ENCODE measurements around the gene TMOD1. TPM values are rescaled to one million over a fixed set of nuclear protein-coding genes. Genes with fewer than 3 reads are reported as not detected.

TMOD1 gene
- total RNA-seq, 2 experiments from 2014 or later, result not detected

GRCh38 chr9:97515662-97516061 is 14.2 kb downstream of the TMOD1 start:
- TF ChIP-seq CTCF (conservative IDR thresholded peaks at IDR 0.05; ENCODE audit: low read length), result no peak
- no peak overlapping the region for H3K4me2 ChIP-seq (ENCODE audit: low read length)
- H3K36me3 ChIP-seq (ENCODE audit: insufficient read depth, low read length), result no peaks in the 10 kb centered on the region
- H2AFZ ChIP-seq (ENCODE audit: low read length), result no peak overlapping the region
- no peak overlapping the region for H3K27ac ChIP-seq (ENCODE audit: low read depth, low read length, poor library complexity, severe bottlenecking)
- CTCF ChIA-PET (ENCODE audit: unreplicated experiment), result no interaction called here
- intact Hi-C loops (cut with micrococcal nuclease; ENCODE audit: unreplicated experiment), result no loop called here
- no peaks in the 10 kb centered on the region for H3K9me2 ChIP-seq (ENCODE audit: insufficient read depth, low read length)
- H3K79me2 ChIP-seq (ENCODE audit: insufficient read depth, low read depth, low read length), result no peaks in the 10 kb centered on the region
- H4K20me1 ChIP-seq (ENCODE audit: insufficient read depth, low read length), result no peaks in the 10 kb centered on the region
- no peak for DNase-seq (ENCODE audit: low spot score)
- H3K4me1 ChIP-seq (ENCODE audit: insufficient read depth, low read length, poor library complexity, severe bottlenecking), result no peaks in the 10 kb centered on the region
- no TSS peak for BruUV-seq (replicated peaks)
- H3K4me3 ChIP-seq (ENCODE audit: low read depth, low read length, poor library complexity, severe bottlenecking), result no peak overlapping the region
- POLR2A ChIA-PET, result interaction anchor here (0.6 kb wide), 1 partner anchor 75 kb away, joined by 4 read pairs; no protein-coding TSS in a partner anchor
- H3K9me3 ChIP-seq (ENCODE audit: low read length), result no peaks in the 10 kb centered on the region

- Histone ChIP-seq H3K4me3 (ENCODE audit: low read depth, low read length, poor library complexity, severe bottlenecking) (no peak overlapping the region), H3K79me2 (ENCODE audit: insufficient read depth, low read depth, low read length) (no peaks in the 10 kb centered on the region)
- BruUV-seq (replicated peaks), result no TSS peak
Observed at GRCh38 chr9:97516111-97516510, 14.6 kb downstream of the TMOD1 start.

More at GRCh38 chr9:97516111-97516510, 14.6 kb downstream of the TMOD1 start:
- ChIA-PET CTCF (ENCODE audit: unreplicated experiment) (no interaction called here), POLR2A (no interaction called here)
- no peaks in the 10 kb centered on the region for H3K4me1 ChIP-seq (ENCODE audit: insufficient read depth, low read length, poor library complexity, severe bottlenecking)
- TF ChIP-seq CTCF (conservative IDR thresholded peaks at IDR 0.05; ENCODE audit: low read length) (no peak), EZH2phosphoT487 (IDR thresholded peaks at IDR 0.05; ENCODE audit: borderline replicate concordance, low read depth, low read length) (no peak)
- no peak overlapping the region for H3K4me2 ChIP-seq (ENCODE audit: low read length)
- intact Hi-C loops (cut with micrococcal nuclease; ENCODE audit: unreplicated experiment), result no loop called here
- no peak overlapping the region for H3K27ac ChIP-seq (ENCODE audit: low read depth, low read length, poor library complexity, severe bottlenecking)
- no peaks in the 10 kb centered on the region for H4K20me1 ChIP-seq (ENCODE audit: insufficient read depth, low read length)
- no peak for DNase-seq (ENCODE audit: low spot score)
- H3K36me3 ChIP-seq (ENCODE audit: insufficient read depth, low read length), result no peaks in the 10 kb centered on the region
- no peak overlapping the region for H2AFZ ChIP-seq (ENCODE audit: low read length)
- H3K9me2 ChIP-seq (ENCODE audit: insufficient read depth, low read length), result no peaks in the 10 kb centered on the region
- no peaks in the 10 kb centered on the region for H3K9me3 ChIP-seq (ENCODE audit: low read length)

All from OCI-LY7 (cell line).